Activated naive CD4-positive, alpha-beta T cell treated with anti-CD3 and anti-CD28 coated beads for 36 hours (primary cell): Measurements from ENCODE around the gene CFAP97. TPM values are rescaled to one million over a fixed set of nuclear protein-coding genes. Genes with fewer than 3 reads are reported as not detected.

Source experiments
- CTCF ChIA-PET: fragments of 350-600 bp; sonication (Branson Sonifier 250); formaldehyde crosslinking; loops from one replicate; lab custom pipeline; 2021; ENCODE audit warnings: antibody characterized with exemption; lab: Charles Lee
- DNase-seq: peaks from one replicate; pipeline ENCODE4 v3.0.0-alpha.2; 2020
- H3K27ac Mint-ChIP-seq: one replicate; pipeline ENCODE4 v1.8.0; 2021; ENCODE audit warnings: mild to moderate bottlenecking, mixed read lengths
- H3K27me3 Mint-ChIP-seq: one replicate; pipeline ENCODE4 v1.8.0; 2021; ENCODE audit warnings: low read depth, mixed read lengths
- H3K36me3 Mint-ChIP-seq: one replicate; pipeline ENCODE4 v1.8.0; 2021; ENCODE audit warnings: low read depth, mixed read lengths
- H3K4me1 Mint-ChIP-seq: one replicate; pipeline ENCODE4 v1.8.0; 2021; ENCODE audit warnings: low read depth, mixed read lengths
- H3K4me3 Mint-ChIP-seq: one replicate; pipeline ENCODE4 v1.8.0; 2021; ENCODE audit warnings: mild to moderate bottlenecking, moderate library complexity, mixed read lengths
- H3K9me3 Mint-ChIP-seq: one replicate; pipeline ENCODE4 v1.8.0; 2021; ENCODE audit warnings: mixed read lengths
- intact Hi-C: fragments of 100-400 bp; cut with micrococcal nuclease; formaldehyde crosslinking; loops from one replicate; pipeline ENCODE4 v1.15.1; 2023
- total RNA-seq, 2 experiments: library from RNA; stranded (reverse); gene quantifications; one replicate each; pipeline ENCODE4 v1.2.3, GENCODE V29; 2021

CFAP97 gene
- total RNA-seq, 2 experiments from 2014 or later = 38.4 to 43.6 TPM

DNA sequence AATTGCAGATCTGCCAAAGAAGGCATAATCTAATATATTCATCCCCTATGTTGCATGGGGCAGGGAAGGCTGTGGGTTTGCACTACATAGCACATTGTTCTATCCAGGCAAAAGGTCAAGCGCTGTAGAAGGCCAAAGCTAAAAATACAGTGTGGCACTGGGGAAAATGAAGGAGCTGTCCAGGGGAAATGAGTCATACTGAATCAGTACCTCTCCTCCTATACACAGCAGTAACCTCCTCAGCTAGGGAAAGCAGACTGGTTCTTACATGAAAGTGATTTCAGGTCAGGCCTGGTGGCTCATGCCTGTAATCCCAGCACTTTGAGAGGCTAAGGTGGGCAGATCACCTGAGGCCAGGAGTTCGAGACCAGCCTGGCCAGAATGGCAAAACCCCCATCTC, 91.7 kb downstream of the CFAP97 start:
- H3K4me1 Mint-ChIP-seq = no peaks in the 10 kb centered on the region
- no peak overlapping the region for H3K27ac Mint-ChIP-seq
- no peaks in the 10 kb centered on the region for H3K36me3 Mint-ChIP-seq
- CTCF ChIA-PET = no interaction called here
- intact Hi-C loops = no loop called here
- H3K27me3 Mint-ChIP-seq = peaks cover 7% of the 10 kb centered on the region
- H3K4me3 Mint-ChIP-seq = no peak overlapping the region
- DNase-seq = no peak
- H3K9me3 Mint-ChIP-seq = no peaks in the 10 kb centered on the region

DNA sequence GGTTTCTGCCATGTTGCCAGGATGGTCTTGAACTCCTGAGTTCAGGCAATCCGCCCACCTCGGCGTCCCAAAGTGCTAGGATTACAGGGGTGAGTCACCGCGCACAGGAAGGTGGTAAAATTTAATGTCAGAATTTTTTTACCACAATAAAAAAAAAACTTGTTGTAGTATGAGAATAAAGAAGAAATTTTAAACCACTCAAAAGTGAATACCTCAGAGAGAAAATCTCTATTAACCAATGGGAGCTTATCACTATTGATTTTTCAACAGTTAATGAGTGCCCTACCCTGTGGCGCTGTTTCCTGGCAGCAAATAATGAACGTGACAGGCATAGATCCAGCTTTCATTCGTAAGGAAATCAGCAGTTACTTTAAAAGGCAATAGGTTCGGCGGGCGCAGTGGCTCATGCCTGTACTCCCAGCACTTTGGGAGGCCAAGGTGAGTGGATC, 93.4 kb downstream of the CFAP97 start:
- Mint-ChIP-seq H3K4me3 (no peak overlapping the region), H3K36me3 (no peaks in the 10 kb centered on the region), H3K27ac (no peak overlapping the region), H3K27me3 (peaks cover 3% of the 10 kb centered on the region), H3K4me1 (no peaks in the 10 kb centered on the region), H3K9me3 (no peaks in the 10 kb centered on the region)
- DNase-seq = no peak
- CTCF ChIA-PET = no interaction called here
- intact Hi-C loops = no loop called here

DNA sequence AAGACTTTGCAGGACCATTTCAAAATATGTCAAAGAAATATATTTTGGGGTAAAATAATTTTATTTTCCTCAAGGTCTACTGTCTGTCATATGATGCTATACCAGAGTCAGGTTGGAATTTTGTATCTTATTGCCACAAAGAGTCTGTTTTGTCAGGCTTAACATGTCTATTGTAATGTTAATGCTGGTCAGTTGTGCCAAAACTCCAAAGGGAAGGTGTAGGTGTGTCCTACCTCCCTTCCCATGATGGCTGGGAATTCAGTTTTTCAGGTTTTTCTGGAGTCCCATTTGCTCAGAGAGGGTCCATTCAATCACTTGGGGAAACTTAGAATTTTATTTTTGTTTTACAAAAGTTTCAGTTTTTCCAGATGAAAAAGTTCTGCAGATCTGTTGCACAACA, 94.1 kb downstream of the CFAP97 start:
- no peak for DNase-seq
- Mint-ChIP-seq H3K4me3 (no peak overlapping the region), H3K36me3 (no peaks in the 10 kb centered on the region), H3K4me1 (no peaks in the 10 kb centered on the region), H3K27ac (no peak overlapping the region), H3K27me3 (peaks cover 3% of the 10 kb centered on the region), H3K9me3 (no peaks in the 10 kb centered on the region)
- CTCF ChIA-PET = interaction anchor here (0.6 kb wide), 1 partner anchor 136 kb away, joined by 6 read pairs; no protein-coding TSS in a partner anchor
- intact Hi-C loops = no loop called here

Other genes with a start within 250 kb of the CFAP97 start
- not detected for gene HELT, start 185.5 kb downstream of the CFAP97 start, total RNA-seq
- gene SLC25A4, start 60.7 kb downstream of the CFAP97 start, total RNA-seq = 1 to 10 TPM; 4.3 to 5.0 TPM
- 10 to 100 TPM; 11.0 to 14.6 TPM for gene SNX25, start 5.6 kb upstream of the CFAP97 start, total RNA-seq
- under 1 TPM; 0.44 to 0.60 TPM for gene LRP2BP, start 191.9 kb upstream of the CFAP97 start, total RNA-seq
- gene ANKRD37, start 192.8 kb upstream of the CFAP97 start, total RNA-seq = 10 to 100 TPM; 10.5 to 13.6 TPM
- gene UFSP2, start 222.0 kb upstream of the CFAP97 start, total RNA-seq = 10 to 100 TPM; 24.4 to 30.7 TPM